Measurements from ENCODE around the gene EAPP. TPM values are rescaled to one million over a fixed set of nuclear protein-coding genes. Genes with fewer than 3 reads are reported as not detected.

Gene EAPP
- total and polyA plus RNA-seq, 10 of the 15 experiments (the other 5 are each of a cell fraction or from before 2014, with no cell fraction given) = 23.5 to 94.6 (median 44.7) TPM

DNA sequence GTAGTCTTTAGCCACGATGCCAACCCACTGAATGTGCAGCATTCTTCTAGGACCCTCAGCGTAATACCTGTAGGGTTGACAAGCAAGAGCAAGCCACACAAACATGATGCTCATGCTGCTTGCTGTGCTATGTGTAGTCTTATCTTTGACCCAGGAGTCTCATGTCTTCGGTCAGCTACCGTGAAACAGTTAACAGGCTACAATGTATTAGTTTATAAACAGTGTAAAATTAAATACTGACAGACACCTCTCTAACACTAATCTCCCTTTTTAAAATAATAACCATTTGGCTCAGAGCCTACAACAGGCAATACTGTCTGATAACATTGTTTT is 1.9 kb downstream of the EAPP start:
- WGBS (ENCODE audit: insufficient coverage, insufficient replicate concordance, low lambda C conversion rate, missing lambda C conversion rate) = 96% methylated on average over 4 of the region's 4 CpGs
- ChIA-PET CTCF (no interaction called here), POLR2A (no interaction called here), RAD21 (ENCODE audit: unreplicated experiment) (interaction anchor here (1.1 kb wide), 1 partner anchor 206 kb away, joined by 5 read pairs; no protein-coding TSS in a partner anchor), SMC1A (ENCODE audit: uncharacterized antibody, unreplicated experiment) (interaction anchor here (0.8 to 1.2 kb wide), 2 partner anchors 44 to 206 kb away, joined by 3 to 7 read pairs; no protein-coding TSS in a partner anchor)
- DNase-seq (ENCODE audit: low read depth, low spot score) (no peak), FAIRE-seq (no peak), ATAC-seq (no peak)
- no peaks in the 10 kb centered on the region for H3K9me3 ChIP-seq (replicated peaks; ENCODE audit: control insufficient read depth, insufficient read depth, low read length)
- H4K20me1 ChIP-seq (ENCODE audit: control insufficient read depth, insufficient read depth) = no peaks in the 10 kb centered on the region
- H2AFZ ChIP-seq (ENCODE audit: control insufficient read depth, low read depth, low read length) = no peak overlapping the region
- no TSS peak for BruUV-seq (replicated peaks)
- intact Hi-C loops (cut with micrococcal nuclease; ENCODE audit: unreplicated experiment) (loop anchor here (5.0 kb wide), 2 partner anchors 75 to 205 kb away; partner anchors contain the start of gene SPTSSA), in situ Hi-C loops (cut with MboI) (no loop called here)
- no peak overlapping the region for H3K27ac ChIP-seq (ENCODE audit: control insufficient read depth, insufficient read depth)
- H3K4me3 ChIP-seq = no peak overlapping the region
- no peaks in the 10 kb centered on the region for H3K27me3 ChIP-seq (replicated peaks in 1 of 2; ENCODE audit: control insufficient read depth in 2 of 2, insufficient read depth in 2 of 2, low read length in 1 of 2)
- H3K4me1 ChIP-seq (ENCODE audit: control insufficient read depth, insufficient read depth, low read length) = 0 out of 2 replicates have a peak, but pooled peaks cover 3% of the 10 kb centered on the region
- H3K9ac ChIP-seq (ENCODE audit: control insufficient read depth, insufficient read depth, low read length) = no peak overlapping the region
- H3K4me2 ChIP-seq (ENCODE audit: control insufficient read depth, insufficient read depth) = peak overlapping the region; percentile 82
- peaks cover 0 to 4% of the 10 kb centered on the region in 2 experiments; a peak in 2 of 4 replicates for H3K36me3 ChIP-seq (ENCODE audit: control insufficient read depth in 2 of 2, insufficient read depth in 2 of 2, low read length in 1 of 2)
- H3K79me2 ChIP-seq (ENCODE audit: control insufficient read depth, insufficient read depth, low read length) = peaks cover 25% of the 10 kb centered on the region
- no peak for TF ChIP-seq TAF1 (IDR thresholded peaks at IDR 0.05; ENCODE audit: borderline replicate concordance, low read depth, low read length)
- TF ChIP-seq, protein P1, sequence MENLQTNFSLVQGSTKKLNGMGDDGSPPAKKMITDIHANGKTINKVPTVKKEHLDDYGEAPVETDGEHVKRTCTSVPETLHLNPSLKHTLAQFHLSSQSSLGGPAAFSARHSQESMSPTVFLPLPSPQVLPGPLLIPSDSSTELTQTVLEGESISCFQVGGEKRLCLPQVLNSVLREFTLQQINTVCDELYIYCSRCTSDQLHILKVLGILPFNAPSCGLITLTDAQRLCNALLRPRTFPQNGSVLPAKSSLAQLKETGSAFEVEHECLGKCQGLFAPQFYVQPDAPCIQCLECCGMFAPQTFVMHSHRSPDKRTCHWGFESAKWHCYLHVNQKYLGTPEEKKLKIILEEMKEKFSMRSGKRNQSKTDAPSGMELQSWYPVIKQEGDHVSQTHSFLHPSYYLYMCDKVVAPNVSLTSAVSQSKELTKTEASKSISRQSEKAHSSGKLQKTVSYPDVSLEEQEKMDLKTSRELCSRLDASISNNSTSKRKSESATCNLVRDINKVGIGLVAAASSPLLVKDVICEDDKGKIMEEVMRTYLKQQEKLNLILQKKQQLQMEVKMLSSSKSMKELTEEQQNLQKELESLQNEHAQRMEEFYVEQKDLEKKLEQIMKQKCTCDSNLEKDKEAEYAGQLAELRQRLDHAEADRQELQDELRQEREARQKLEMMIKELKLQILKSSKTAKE (IDR thresholded peaks at IDR 0.05; ENCODE audit: low read depth, poor library complexity, severe bottlenecking) = no peak
